Spleen (tissue), 7 donors: Measurements from ENCODE around the gene GMNN.

Experiments
- CTCF ChIP-seq, 11 experiments: fragments of 200-600 bp in 7 of 11; fragments of 450-650 bp in 4 of 11; sonication (generic) in 4 of 11; IDR thresholded peaks in 8 of 11; conservative IDR thresholded peaks in 3 of 11; 1 replicate in 7 of 11; 2 replicates in 4 of 11; pipeline versions ENCODE4 v1.4.0 to v1.8.0; 2016 to 2021; ENCODE audit warnings: antibody characterized with exemption in 11 of 11, inconsistent platforms in 4 of 11, mild to moderate bottlenecking in 1 of 11
- POLR2AphosphoS5 ChIP-seq, 3 donors: sonication (generic); formaldehyde crosslinking; IDR thresholded peaks; one replicate each; pipeline ENCODE4 v1.5.1; 2017; ENCODE audit warnings: antibody characterized with exemption in 3 of 3
- donor health status: DM: no; HTN: no; CAD: no; lungs with moderate emphysema.
- donor health status: DM: no; HTN: no; CAD: no.
- donor health status: DM: no; HTN: no; CAD: no.

- TF ChIP-seq CTCF (IDR thresholded peaks at IDR 0.05 in 8 of 11, conservative IDR thresholded peaks at IDR 0.05 in 3 of 11) (no peak), POLR2AphosphoS5 (IDR thresholded peaks at IDR 0.05) (no peak)
These were observed 24.8 kb downstream of the GMNN start for GRCh38 chr6:24799541-24799915.
